Breast epithelium (tissue), 3 donors: Measurements from ENCODE around the gene CFD.

Experiments used
- CTCF ChIP-seq, 3 donors: fragments of 450-650 bp; IDR thresholded peaks; one replicate each; pipeline ENCODE4 v1.5.1; 2016 to 2017; ENCODE audit warnings: antibody characterized with exemption in 3 of 3, mild to moderate bottlenecking in 3 of 3, moderate library complexity in 3 of 3
- POLR2AphosphoS5 ChIP-seq, 3 donors: sonication (generic); formaldehyde crosslinking; IDR thresholded peaks; one replicate each; pipeline ENCODE4 v1.6.1; 2017; ENCODE audit warnings: antibody characterized with exemption in 3 of 3

GRCh38 chr19:896434-896833, 37.0 kb downstream of the CFD start:
- TF ChIP-seq CTCF (IDR thresholded peaks at IDR 0.05) (no peak), POLR2AphosphoS5 (IDR thresholded peaks at IDR 0.05) (no peak)
